DOHH2 (cell line): ENCODE data around the gene DHH.

Experiments
- EZH2phosphoT487 ChIP-seq: fragments of 200-600 bp; sonication (generic); IDR thresholded peaks from 2 replicates; pipeline ENCODE4 v1.6.1; 2017; ENCODE audit warnings: borderline replicate concordance, mild to moderate bottlenecking, antibody characterized with exemption, low read length, moderate library complexity, mixed read lengths
- TF ChIP-seq, protein P1 (sequence below): fragments of 200-600 bp; sonication (generic); IDR thresholded peaks from one replicate; pipeline ENCODE4 v1.5.1; 2014; ENCODE audit warnings: antibody characterized with exemption, mild to moderate bottlenecking, low read depth, low read length; ENCODE audit not compliant: poor library complexity, severe bottlenecking

DNA sequence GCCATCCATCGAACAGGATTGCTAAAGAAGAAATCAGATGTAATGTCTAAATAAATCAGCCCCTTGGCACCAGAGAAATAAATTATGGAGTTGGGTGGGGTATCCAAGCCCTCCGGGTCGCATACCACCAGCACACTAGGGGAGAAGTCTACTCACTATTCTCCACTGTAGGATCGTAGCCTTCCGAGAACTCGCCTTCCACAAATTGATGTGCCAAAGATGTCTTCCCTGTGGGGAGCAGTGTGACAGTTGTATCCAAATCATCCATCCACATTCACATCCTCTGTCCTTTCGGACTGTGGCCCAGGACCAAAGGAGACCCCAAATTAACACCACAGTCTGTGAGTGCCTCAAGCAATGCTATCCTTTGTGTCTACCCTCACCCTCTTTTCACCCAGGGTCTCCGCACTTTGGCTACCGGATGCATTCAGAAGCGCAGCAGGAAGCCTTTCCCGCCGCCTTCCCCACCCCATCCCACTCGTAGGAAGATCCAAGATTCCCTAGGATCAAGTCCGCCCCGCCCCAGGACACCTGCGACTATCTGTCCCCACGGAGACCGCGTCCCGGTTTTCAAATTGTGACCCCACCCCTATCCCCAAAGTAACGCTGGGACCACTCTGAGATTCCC is 25.6 kb downstream of the DHH start:
- TF ChIP-seq, protein P1, sequence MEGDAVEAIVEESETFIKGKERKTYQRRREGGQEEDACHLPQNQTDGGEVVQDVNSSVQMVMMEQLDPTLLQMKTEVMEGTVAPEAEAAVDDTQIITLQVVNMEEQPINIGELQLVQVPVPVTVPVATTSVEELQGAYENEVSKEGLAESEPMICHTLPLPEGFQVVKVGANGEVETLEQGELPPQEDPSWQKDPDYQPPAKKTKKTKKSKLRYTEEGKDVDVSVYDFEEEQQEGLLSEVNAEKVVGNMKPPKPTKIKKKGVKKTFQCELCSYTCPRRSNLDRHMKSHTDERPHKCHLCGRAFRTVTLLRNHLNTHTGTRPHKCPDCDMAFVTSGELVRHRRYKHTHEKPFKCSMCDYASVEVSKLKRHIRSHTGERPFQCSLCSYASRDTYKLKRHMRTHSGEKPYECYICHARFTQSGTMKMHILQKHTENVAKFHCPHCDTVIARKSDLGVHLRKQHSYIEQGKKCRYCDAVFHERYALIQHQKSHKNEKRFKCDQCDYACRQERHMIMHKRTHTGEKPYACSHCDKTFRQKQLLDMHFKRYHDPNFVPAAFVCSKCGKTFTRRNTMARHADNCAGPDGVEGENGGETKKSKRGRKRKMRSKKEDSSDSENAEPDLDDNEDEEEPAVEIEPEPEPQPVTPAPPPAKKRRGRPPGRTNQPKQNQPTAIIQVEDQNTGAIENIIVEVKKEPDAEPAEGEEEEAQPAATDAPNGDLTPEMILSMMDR = no peak
- no peak for TF ChIP-seq EZH2phosphoT487
